ENCODE results near the gene MGLL. TPM values are rescaled to one million over a fixed set of nuclear protein-coding genes. Genes with fewer than 3 reads are reported as not detected.
A peak's percentile ranks its signal among the peaks of the same experiment; 100 is the strongest.

MGLL gene
- total RNA-seq, 1 donor from 2014 or later: 83.5 TPM

GRCh38 chr3:127740136-127740915, 82.0 kb downstream of the MGLL start:
- ATAC-seq (ENCODE audit: poor library complexity): peak; percentile 36
- no peak for DNase-seq
- intact Hi-C loops (cut with DNase I): loop anchor here (10.0 kb wide), 1 partner anchor 74 kb away; no protein-coding TSS in a partner anchor

GRCh38 chr3:127739347-127740135, 82.8 kb downstream of the MGLL start:
- intact Hi-C loops (cut with DNase I): loop anchor here (10.0 kb wide), 1 partner anchor 75 kb away; no protein-coding TSS in a partner anchor
- DNase-seq (no peak), ATAC-seq (ENCODE audit: poor library complexity) (no peak)

- intact Hi-C loops (cut with DNase I): no loop called here
- ATAC-seq (ENCODE audit: poor library complexity) (peak; percentile 24), DNase-seq (peak; percentile 62)
Observed at GRCh38 chr3:127738192-127738840, 84.0 kb downstream of the MGLL start.

GRCh38 chr3:127736801-127737539, 85.3 kb downstream of the MGLL start:
- intact Hi-C loops (cut with DNase I): no loop called here
- ATAC-seq (ENCODE audit: poor library complexity): no peak
- no peak for DNase-seq

GRCh38 chr3:127735767-127736693, 86.3 kb downstream of the MGLL start:
- intact Hi-C loops (cut with DNase I): no loop called here
- DNase-seq: peak; percentile 63
- ATAC-seq (ENCODE audit: poor library complexity): peak; percentile 47

GRCh38 chr3:127734754-127735473, 87.4 kb downstream of the MGLL start:
- intact Hi-C loops (cut with DNase I): no loop called here
- peak; percentile 49 for ATAC-seq (ENCODE audit: poor library complexity)
- DNase-seq: no peak

GRCh38 chr3:127734181-127734720, 88.1 kb downstream of the MGLL start:
- intact Hi-C loops (cut with DNase I): no loop called here
- DNase-seq: no peak
- ATAC-seq (ENCODE audit: poor library complexity): no peak

- DNase-seq: no peak
- no peak for ATAC-seq (ENCODE audit: poor library complexity)
- intact Hi-C loops (cut with DNase I): no loop called here
Observed at GRCh38 chr3:127733781-127734180, 88.5 kb downstream of the MGLL start.

- DNase-seq (no peak), ATAC-seq (ENCODE audit: poor library complexity) (no peak)
- intact Hi-C loops (cut with DNase I): no loop called here
Observed at GRCh38 chr3:127732879-127733350, 89.4 kb downstream of the MGLL start.

- DNase-seq (no peak), ATAC-seq (ENCODE audit: poor library complexity) (no peak)
- intact Hi-C loops (cut with DNase I): no loop called here
Observed at GRCh38 chr3:127732303-127732702, 90.0 kb downstream of the MGLL start.

GRCh38 chr3:127731546-127732289, 90.6 kb downstream of the MGLL start:
- DNase-seq: no peak
- intact Hi-C loops (cut with DNase I): no loop called here
- no peak for ATAC-seq (ENCODE audit: poor library complexity)

- DNase-seq (no peak), ATAC-seq (ENCODE audit: poor library complexity) (no peak)
- intact Hi-C loops (cut with DNase I): no loop called here
Observed at GRCh38 chr3:127730666-127731295, 91.5 kb downstream of the MGLL start.

- no peak for ATAC-seq (ENCODE audit: poor library complexity)
- intact Hi-C loops (cut with DNase I): no loop called here
Observed at GRCh38 chr3:127730171-127730570, 92.1 kb downstream of the MGLL start.

GRCh38 chr3:127729556-127730056, 92.7 kb downstream of the MGLL start:
- ATAC-seq (ENCODE audit: poor library complexity) (peak; percentile 71), DNase-seq (no peak)
- intact Hi-C loops (cut with DNase I): no loop called here

More at GRCh38 chr3:127730171-127730570, 92.1 kb downstream of the MGLL start:
- no peak for DNase-seq

- no peak for DNase-seq
- intact Hi-C loops (cut with DNase I): no loop called here
- no peak for ATAC-seq (ENCODE audit: poor library complexity)
Observed at GRCh38 chr3:127728417-127729015, 93.8 kb downstream of the MGLL start.

Measured in Right ventricle myocardium superior (tissue), 1 donor.